HepG2 (cell line): ENCODE data around the gene IGDCC3. TPM values are rescaled to one million over a fixed set of nuclear protein-coding genes. Genes with fewer than 3 reads are reported as not detected.

Experiments used
- FOXM1 ChIP-seq: sonication (generic); formaldehyde crosslinking; IDR thresholded peaks from 2 replicates; pipeline ENCODE4 v1.5.0; 2020; ENCODE audit warnings: missing genetic modification reagents
- KIAA2018 ChIP-seq: sonication (generic); formaldehyde crosslinking; IDR thresholded peaks from 2 replicates; pipeline ENCODE4 v1.5.0; 2020; ENCODE audit warnings: mild to moderate bottlenecking, missing genetic modification reagents, borderline replicate concordance
- MEF2D ChIP-seq: sonication (generic); formaldehyde crosslinking; IDR thresholded peaks from 2 replicates; pipeline ENCODE4 v1.5.1; 2020; ENCODE audit warnings: mild to moderate bottlenecking, missing genetic modification reagents
- NFE2 ChIP-seq: sonication (generic); formaldehyde crosslinking; IDR thresholded peaks from 2 replicates; pipeline ENCODE4 v1.4.0; 2020; ENCODE audit warnings: missing genetic modification reagents
- SKI ChIP-seq: fragments of 450-650 bp; IDR thresholded peaks from one replicate; pipeline ENCODE4 v1.6.1; 2018; ENCODE audit warnings: mild to moderate bottlenecking; ENCODE audit not compliant: partially characterized antibody
- ZBTB3 ChIP-seq: sonication (generic); formaldehyde crosslinking; IDR thresholded peaks from 2 replicates; pipeline ENCODE4 v1.4.0; 2020; ENCODE audit warnings: low read depth, mild to moderate bottlenecking, moderate library complexity, missing genetic modification reagents, borderline replicate concordance
- ZBTB37 ChIP-seq: sonication (generic); formaldehyde crosslinking; IDR thresholded peaks from 2 replicates; pipeline ENCODE4 v1.4.0; 2020; ENCODE audit warnings: mild to moderate bottlenecking, missing genetic modification reagents
- ZBTB43 ChIP-seq: sonication (generic); formaldehyde crosslinking; conservative IDR thresholded peaks from 2 replicates; pipeline ENCODE4 v1.4.0; 2020; ENCODE audit warnings: missing genetic modification reagents
- ZFX ChIP-seq: sonication (generic); formaldehyde crosslinking; IDR thresholded peaks from 2 replicates; pipeline ENCODE4 v1.4.0; 2020; ENCODE audit warnings: mild to moderate bottlenecking, low read depth, missing genetic modification reagents, moderate library complexity
- ZNF17 ChIP-seq: sonication (generic); formaldehyde crosslinking; IDR thresholded peaks from 2 replicates; pipeline ENCODE4 v1.5.0; 2020; ENCODE audit warnings: mild to moderate bottlenecking, missing genetic modification reagents
- ZNF598 ChIP-seq: sonication (generic); formaldehyde crosslinking; IDR thresholded peaks from 2 replicates; pipeline ENCODE4 v1.5.1; 2020; ENCODE audit warnings: mild to moderate bottlenecking, missing genetic modification reagents, borderline replicate concordance
- polyA plus RNA-seq, 8 experiments: library from polyadenylated mRNA; depleted of rRNA in 3 of 8; stranded (reverse) in 7 of 8; unstranded in 1 of 8; fragments of >200 nt; fragmentation: Illumina TruSeq in 4 of 8; extraction: Trizol in 4 of 8; gene quantifications; 2 replicates each; pipeline versions ENCODE4 v1.2.1 to v1.2.3, GENCODE V29; 2011 to 2016; ENCODE audit warnings: low read depth in 4 of 8, missing spikeins in 1 of 8, mixed read lengths in 1 of 8; ENCODE audit not compliant: insufficient read depth in 1 of 8
- total RNA-seq, 5 experiments: library from RNA; depleted of rRNA; stranded (reverse); fragments of >200 nt; fragmentation: Illumina TruSeq; extraction: Trizol; gene quantifications; 2 replicates each; pipeline ENCODE4 v1.2.3, GENCODE V29; 2016; ENCODE audit warnings: low read depth in 1 of 5

IGDCC3 gene
- total and polyA plus RNA-seq, 2 of the 13 experiments (the other 11 are each of a cell fraction or from before 2014, with no cell fraction given): 30.1 to 51.8 TPM

DNA sequence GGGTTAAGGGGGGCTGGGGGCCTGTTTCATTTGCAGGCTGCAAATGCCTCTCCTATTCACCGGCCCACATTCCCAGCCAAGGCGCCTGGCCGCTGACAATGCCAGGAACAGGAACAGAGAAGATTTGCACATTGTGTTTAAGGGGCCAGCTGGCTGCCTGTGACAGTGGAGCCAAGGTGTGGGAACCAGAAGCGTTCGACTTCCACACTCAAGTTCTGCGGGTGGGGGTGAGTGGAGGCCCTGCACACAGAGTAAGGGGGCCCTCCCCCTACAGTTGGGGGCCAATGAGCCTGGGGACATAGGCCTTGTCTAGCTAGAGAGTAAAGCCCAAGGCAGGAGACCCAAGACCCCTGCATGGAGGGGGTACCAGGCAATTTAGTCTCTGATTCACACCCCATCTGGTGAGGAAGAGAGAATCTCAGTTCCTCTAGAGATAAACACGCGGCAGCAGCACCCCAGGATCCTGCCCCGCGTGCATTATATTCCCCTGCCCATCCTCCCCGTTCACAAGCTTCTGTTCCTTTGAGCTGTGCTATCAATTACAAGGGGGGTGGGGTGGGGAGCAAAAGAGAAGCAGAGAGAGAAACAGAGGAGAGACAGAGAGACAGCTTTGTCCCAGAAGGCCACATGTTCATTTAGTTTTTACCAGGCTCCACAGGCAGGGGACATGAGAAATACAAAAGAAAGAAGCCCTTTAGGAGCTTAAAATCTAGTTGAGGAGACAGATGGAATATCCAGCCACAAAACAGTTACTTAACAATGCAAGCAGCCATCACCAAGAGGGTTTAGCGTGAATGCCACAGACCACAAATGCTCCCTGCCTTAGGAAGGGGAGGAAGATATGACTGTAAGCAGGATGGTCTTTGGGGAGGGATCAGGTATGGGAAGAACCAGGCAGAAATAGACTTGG is 9.2 kb downstream of the IGDCC3 start (continued):
- TF ChIP-seq KIAA2018 (CRISPR knock-in tag): no peak
- TF ChIP-seq ZNF17: no peak
- no peak for TF ChIP-seq FOXM1 (CRISPR knock-in tag)
- no peak for TF ChIP-seq SKI
- TF ChIP-seq ZFX (CRISPR knock-in tag): 0 out of 2 replicates have a peak, but pooled peaks have one; percentile 15
- TF ChIP-seq NFE2 (CRISPR knock-in tag): no peak
- TF ChIP-seq ZBTB3: no peak
- TF ChIP-seq ZNF598 (CRISPR knock-in tag): no peak
- no peak for TF ChIP-seq ZBTB37 (CRISPR knock-in tag)
- TF ChIP-seq MEF2D (CRISPR knock-in tag): no peak
- TF ChIP-seq ZBTB43 (CRISPR knock-in tag): no peak
